ENCODE results near the gene ABCA12.

Gene ABCA12

DNA sequence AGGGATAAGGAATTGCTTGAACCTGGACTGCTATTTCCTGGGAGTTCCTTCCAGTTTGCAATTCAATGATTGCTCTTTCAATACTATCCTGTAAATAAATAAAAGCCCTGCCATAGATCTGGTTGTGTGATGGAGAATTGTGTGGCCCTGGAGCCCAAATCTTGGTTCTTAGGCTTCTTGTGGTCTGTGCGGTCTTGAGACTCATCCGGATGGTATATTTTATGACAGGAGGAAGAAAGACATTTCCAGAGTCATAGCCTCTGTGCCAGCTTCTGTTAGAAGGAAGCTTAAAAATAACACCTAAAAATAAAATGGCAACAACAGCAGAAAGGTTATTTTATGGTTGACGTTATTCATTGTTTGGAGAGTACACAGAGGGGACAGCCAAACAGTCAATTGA is 137.7 kb downstream of the ABCA12 start:
- Mint-ChIP-seq H3K27me3 (no peaks in the 10 kb centered on the region), H3K4me3 (no peak overlapping the region), H3K27ac (no peak overlapping the region), H3K4me1 (no peaks in the 10 kb centered on the region), H3K36me3 (ENCODE audit: low read depth) (no peaks in the 10 kb centered on the region), H3K9me3 (no peaks in the 10 kb centered on the region)
- ATAC-seq (no peak), DNase-seq (no peak)

DNA sequence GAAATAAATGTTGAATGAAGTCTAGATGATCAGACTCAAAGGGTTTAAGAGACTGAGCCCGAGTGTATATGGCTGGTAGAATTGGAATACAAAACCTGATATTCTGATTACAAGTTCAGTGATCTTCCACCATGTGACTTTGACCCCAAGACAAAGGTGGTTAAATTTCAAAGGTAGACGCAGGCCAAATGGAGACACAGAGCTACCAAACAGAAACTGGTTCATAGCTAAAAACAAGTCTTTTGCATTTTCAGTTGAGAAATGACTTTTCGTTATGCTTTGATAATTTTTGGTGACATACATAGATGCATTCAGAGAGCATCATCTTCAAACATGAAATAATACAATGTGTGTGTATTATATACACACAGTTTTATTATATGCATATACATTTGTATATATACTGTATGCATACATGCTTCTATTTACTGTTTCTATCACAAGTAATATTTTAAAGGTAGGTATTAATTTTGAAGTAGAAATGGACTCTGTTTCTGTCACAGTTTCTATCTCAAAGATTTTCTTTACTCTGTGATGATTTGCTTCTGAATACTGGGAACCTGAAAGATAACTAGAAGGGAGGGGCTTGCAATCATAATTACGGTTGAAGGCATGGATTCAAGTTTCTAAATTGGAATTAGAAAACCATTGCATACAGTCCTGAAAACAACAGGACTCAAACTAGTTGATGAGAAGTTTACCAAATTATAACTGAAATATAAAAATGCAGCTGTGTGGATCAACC is 142.3 kb downstream of the ABCA12 start:
- Mint-ChIP-seq H3K27ac (no peak overlapping the region), H3K36me3 (ENCODE audit: low read depth) (no peaks in the 10 kb centered on the region), H3K4me1 (no peaks in the 10 kb centered on the region), H3K9me3 (no peaks in the 10 kb centered on the region), H3K27me3 (peaks cover 6% of the 10 kb centered on the region), H3K4me3 (no peak overlapping the region)
- DNase-seq (no peak), ATAC-seq (no peak)

DNA sequence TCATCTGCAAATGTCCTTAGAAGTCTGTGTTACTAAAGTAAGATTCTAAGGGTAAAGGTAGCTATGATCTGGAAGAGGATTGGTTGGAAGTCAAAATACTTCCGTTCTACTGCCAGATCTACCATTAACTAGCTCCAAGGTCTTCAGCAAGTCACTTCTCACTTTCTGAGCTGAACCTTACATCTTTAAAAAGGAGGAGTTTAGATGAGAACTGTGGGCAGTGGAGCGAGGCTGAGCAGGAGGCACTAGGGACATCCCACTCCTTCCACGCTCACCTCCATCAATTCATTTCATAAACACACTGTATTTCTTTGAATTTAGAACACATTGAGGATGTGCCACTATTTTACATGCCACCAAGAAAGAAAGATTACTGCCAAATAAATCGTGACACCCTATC is 143.0 kb downstream of the ABCA12 start:
- Mint-ChIP-seq H3K36me3 (ENCODE audit: low read depth) (no peaks in the 10 kb centered on the region), H3K27ac (no peak overlapping the region), H3K4me1 (no peaks in the 10 kb centered on the region), H3K27me3 (peaks cover 6% of the 10 kb centered on the region), H3K9me3 (no peaks in the 10 kb centered on the region), H3K4me3 (no peak overlapping the region)
- ATAC-seq (no peak), DNase-seq (no peak)

DNA sequence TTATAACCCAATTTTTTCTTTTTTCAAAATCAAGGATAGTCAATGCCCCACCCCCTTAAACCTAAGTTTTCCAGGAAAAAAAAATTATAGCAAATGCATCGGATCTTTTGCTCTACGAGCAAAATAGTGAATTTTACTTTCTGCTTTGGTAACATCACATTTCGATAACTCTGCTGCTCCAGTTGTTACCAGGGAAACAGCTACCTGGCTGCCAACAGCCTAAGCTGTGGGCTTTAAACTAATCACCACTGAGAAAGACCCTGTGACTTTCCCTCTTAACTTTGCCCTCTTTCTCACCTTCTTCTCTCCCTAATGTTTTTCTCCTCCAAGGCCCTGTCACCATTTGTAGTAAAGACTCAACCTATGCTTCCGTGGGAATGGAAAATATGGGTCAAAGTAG is 145.5 kb downstream of the ABCA12 start:
- peak overlapping the region; percentile 6 for H3K27ac Mint-ChIP-seq
- peaks cover 6% of the 10 kb centered on the region for H3K27me3 Mint-ChIP-seq
- no peak overlapping the region for H3K4me3 Mint-ChIP-seq
- ATAC-seq = no peak
- H3K9me3 Mint-ChIP-seq = no peaks in the 10 kb centered on the region
- DNase-seq = no peak
- no peaks in the 10 kb centered on the region for H3K4me1 Mint-ChIP-seq
- no peaks in the 10 kb centered on the region for H3K36me3 Mint-ChIP-seq (ENCODE audit: low read depth)

DNA sequence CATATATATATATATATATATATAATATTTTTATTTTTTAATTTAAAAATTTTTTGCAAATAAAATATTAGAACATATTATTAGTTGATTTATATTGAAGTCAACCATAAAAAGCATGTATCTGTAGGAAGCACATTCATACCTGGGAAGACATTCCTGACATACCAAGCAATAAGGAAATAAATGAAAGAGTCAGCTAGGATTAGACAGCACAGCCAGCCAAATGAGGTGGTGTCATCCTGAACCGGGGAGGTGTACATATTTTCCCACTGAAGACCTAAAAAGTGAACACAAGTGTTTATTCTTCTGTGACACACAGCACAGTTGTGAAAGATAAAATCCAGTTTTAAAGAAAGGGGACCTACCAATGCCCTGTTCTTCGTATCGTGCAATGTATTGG is 149.2 kb downstream of the ABCA12 start:
- ATAC-seq = no peak
- Mint-ChIP-seq H3K4me3 (no peak overlapping the region), H3K9me3 (no peaks in the 10 kb centered on the region), H3K27me3 (peaks cover 6% of the 10 kb centered on the region), H3K27ac (no peak overlapping the region), H3K36me3 (ENCODE audit: low read depth) (no peaks in the 10 kb centered on the region), H3K4me1 (no peaks in the 10 kb centered on the region)
- no peak for DNase-seq

DNA sequence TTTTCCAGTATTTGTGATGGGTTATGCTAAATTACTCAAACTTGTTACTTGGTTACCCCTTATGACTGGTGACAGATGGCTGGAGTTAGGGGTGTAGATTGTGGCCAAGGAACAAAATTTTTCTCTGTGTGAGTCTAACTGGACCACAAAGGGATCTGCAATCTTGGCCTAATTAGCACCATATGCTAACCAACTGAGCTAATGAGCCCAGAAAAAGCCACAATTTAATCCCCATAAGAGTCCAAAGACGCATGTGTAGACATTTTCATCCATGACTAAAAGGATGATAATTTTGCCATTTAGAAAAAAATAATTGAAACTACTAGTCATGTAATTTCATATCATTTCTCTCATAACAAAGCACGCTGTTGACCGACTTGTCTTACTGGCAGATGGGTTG is 151.2 kb downstream of the ABCA12 start:
- Mint-ChIP-seq H3K4me3 (no peak overlapping the region), H3K9me3 (no peaks in the 10 kb centered on the region), H3K4me1 (no peaks in the 10 kb centered on the region), H3K36me3 (ENCODE audit: low read depth) (no peaks in the 10 kb centered on the region), H3K27ac (no peak overlapping the region), H3K27me3 (peaks cover 4% of the 10 kb centered on the region)
- DNase-seq (no peak), ATAC-seq (no peak)

DNA sequence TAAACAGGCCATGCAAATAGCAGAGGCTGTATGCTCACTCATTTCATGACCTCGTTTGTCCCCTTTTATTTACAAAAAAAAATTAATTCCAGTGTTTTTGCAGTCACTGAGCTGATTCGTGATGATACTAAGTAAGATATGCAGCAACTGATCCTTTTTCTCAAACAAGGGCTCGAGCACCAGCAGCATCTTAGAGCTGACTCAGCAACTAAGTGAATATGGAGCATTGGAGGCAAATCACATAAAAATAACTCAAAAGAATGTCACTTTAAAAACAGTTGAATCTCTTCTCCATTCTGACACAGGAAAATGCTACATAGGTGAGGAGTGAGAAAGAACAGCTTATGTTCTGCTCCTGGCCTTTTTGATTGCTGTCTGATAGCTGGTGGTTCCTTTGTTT is 152.8 kb downstream of the ABCA12 start:
- H3K27ac Mint-ChIP-seq = no peak overlapping the region
- no peaks in the 10 kb centered on the region for H3K9me3 Mint-ChIP-seq
- no peak overlapping the region for H3K4me3 Mint-ChIP-seq
- ATAC-seq (no peak), DNase-seq (no peak)
- no peaks in the 10 kb centered on the region for H3K36me3 Mint-ChIP-seq (ENCODE audit: low read depth)
- H3K27me3 Mint-ChIP-seq = no peaks in the 10 kb centered on the region
- no peaks in the 10 kb centered on the region for H3K4me1 Mint-ChIP-seq

DNA sequence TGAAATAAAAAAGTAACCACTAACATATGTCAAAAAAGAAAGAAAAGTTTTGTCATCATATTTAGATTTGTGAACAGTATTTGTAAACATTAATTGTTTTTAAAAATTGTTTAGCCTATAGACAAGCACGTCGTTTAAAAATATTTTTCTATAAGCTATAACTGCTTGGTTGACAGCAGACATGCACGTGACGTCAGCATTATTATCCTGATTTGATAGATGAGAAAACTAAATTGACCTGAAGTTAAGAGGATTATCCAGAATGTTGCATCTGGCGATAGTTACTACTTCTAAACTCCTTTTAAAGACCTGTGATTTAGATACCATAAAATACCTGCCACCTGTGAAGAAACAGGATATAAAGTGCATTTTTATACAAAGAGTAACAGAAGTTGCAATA is 172.0 kb downstream of the ABCA12 start:
- H3K27ac Mint-ChIP-seq = no peak overlapping the region
- H3K9me3 Mint-ChIP-seq = peaks cover 11% of the 10 kb centered on the region
- peaks cover 11% of the 10 kb centered on the region for H3K27me3 Mint-ChIP-seq
- H3K4me1 Mint-ChIP-seq = no peaks in the 10 kb centered on the region
- no peak overlapping the region for H3K4me3 Mint-ChIP-seq
- no peak for DNase-seq
- no peak for ATAC-seq
- no peaks in the 10 kb centered on the region for H3K36me3 Mint-ChIP-seq (ENCODE audit: low read depth)

DNA sequence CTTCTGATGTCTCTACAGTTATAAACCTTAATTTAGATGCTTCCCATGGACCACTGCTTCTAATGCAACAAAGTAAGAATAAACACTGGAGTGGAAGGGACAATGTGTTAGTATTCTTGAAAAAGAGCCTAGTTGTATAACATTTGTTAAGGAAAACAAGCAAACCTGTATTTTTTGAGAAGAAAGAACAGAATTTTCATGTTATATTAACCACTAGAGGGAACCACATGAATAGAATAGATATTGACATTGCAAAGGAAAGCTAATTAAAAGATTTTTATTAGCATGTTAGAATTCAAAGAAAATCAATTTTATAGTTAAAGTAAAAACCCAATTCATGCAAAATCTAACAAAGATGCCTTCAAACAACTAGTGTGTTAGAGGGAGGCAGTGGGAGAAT is 177.7 kb downstream of the ABCA12 start:
- Mint-ChIP-seq H3K4me3 (no peak overlapping the region), H3K27me3 (peaks cover 14% of the 10 kb centered on the region), H3K36me3 (ENCODE audit: low read depth) (no peaks in the 10 kb centered on the region), H3K27ac (no peak overlapping the region), H3K4me1 (no peaks in the 10 kb centered on the region), H3K9me3 (peaks cover 11% of the 10 kb centered on the region)
- no peak for ATAC-seq
- no peak for DNase-seq

DNA sequence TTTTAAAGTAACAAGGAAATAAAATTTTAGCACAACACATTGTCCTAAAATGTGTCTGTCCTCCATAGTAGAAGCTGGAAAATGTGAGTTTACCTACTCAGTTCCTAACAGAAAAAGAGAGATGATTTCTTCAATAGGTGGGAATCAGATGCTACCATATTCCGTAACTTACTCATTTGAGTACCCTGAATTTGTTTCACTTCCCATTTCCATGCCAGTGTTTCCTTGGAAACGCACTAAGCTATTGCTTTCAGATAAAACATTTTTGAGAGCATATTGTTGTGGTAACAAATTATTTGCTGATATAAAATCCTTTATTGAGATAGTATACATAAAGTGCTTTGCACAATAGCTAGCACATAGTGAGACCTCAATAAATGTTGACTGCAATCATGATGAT is 191.5 kb downstream of the ABCA12 start:
- no peak for DNase-seq
- H3K27ac Mint-ChIP-seq = no peak overlapping the region
- H3K4me1 Mint-ChIP-seq = no peaks in the 10 kb centered on the region
- no peak overlapping the region for H3K4me3 Mint-ChIP-seq
- H3K9me3 Mint-ChIP-seq = no peaks in the 10 kb centered on the region
- peaks cover 1% of the 10 kb centered on the region for H3K27me3 Mint-ChIP-seq
- no peak for ATAC-seq
- no peaks in the 10 kb centered on the region for H3K36me3 Mint-ChIP-seq (ENCODE audit: low read depth)

DNA sequence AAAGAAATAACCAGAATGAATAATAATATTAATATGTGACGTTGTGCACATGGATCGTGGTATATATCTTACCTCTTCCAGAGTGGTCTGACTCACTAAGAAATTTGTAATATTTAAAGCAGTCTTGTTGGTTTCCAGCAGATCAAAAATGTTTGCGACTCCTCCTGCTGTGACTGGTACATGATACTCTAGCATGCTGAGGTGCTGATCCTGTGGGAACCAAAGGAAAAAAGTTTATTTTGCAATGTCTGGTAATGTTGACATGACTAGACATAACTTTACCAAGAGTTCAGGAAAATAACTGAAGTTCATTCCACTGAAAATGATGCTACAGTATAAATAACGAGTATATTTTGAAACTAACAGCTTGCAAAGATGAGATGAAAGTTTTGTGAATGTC is 204.4 kb downstream of the ABCA12 start:
- ATAC-seq = no peak
- H3K4me3 Mint-ChIP-seq = no peak overlapping the region

DNA sequence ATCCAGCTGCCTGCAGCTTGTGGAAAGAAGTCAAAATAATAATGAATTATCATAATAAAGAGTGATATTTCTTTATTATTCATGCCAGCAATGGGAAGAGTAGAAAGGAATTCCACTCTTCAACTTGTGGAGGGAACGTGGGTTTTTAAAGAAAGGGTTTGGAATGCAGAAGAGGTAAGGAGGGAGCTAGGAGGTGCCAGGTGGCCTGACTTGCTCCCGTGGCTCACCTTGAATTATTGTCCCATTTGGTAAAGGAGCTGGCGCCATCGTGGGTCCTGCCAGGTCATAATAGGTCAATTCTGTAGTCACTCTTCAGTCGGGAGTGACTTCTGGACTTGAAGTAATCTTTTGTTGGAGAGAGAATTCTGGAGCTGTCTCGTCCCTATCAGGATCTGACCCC is 233.8 kb downstream of the ABCA12 start:
- H3K4me3 Mint-ChIP-seq = no peak overlapping the region
- H3K36me3 Mint-ChIP-seq (ENCODE audit: low read depth) = no peaks in the 10 kb centered on the region
- ATAC-seq = no peak
- peaks cover 2% of the 10 kb centered on the region for H3K27me3 Mint-ChIP-seq
- H3K4me1 Mint-ChIP-seq = no peaks in the 10 kb centered on the region
- no peak overlapping the region for H3K27ac Mint-ChIP-seq
- peaks cover 4% of the 10 kb centered on the region for H3K9me3 Mint-ChIP-seq
- DNase-seq = no peak

More for the DNA sequence above, 204.4 kb downstream of the ABCA12 start:
- Mint-ChIP-seq H3K27ac (no peak overlapping the region), H3K27me3 (no peaks in the 10 kb centered on the region), H3K9me3 (no peaks in the 10 kb centered on the region), H3K4me1 (no peaks in the 10 kb centered on the region), H3K36me3 (ENCODE audit: low read depth) (no peaks in the 10 kb centered on the region)
- no peak for DNase-seq

DNA sequence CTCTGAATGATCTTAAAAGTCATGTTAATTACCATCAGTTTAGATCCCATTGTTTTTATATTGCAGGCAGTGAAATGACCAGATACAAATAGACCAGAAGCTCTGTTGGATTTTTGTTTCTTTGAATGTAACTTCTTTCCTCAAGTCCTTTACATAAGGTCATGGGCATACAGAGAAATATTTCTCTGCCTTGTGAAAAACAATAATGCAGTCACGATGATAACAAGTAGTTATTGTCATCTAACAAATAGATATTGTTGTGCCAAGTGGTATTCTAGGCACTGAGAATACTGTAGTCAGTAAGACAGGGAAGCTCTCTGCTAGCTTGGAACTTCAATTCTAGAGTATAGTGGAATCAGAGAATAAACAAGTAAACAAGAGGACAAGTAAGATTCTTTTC is 234.2 kb downstream of the ABCA12 start:
- Mint-ChIP-seq H3K36me3 (ENCODE audit: low read depth) (no peaks in the 10 kb centered on the region), H3K4me1 (no peaks in the 10 kb centered on the region), H3K9me3 (peaks cover 4% of the 10 kb centered on the region), H3K27ac (no peak overlapping the region), H3K4me3 (no peak overlapping the region), H3K27me3 (peaks cover 2% of the 10 kb centered on the region)
- DNase-seq (no peak), ATAC-seq (no peak)

DNA sequence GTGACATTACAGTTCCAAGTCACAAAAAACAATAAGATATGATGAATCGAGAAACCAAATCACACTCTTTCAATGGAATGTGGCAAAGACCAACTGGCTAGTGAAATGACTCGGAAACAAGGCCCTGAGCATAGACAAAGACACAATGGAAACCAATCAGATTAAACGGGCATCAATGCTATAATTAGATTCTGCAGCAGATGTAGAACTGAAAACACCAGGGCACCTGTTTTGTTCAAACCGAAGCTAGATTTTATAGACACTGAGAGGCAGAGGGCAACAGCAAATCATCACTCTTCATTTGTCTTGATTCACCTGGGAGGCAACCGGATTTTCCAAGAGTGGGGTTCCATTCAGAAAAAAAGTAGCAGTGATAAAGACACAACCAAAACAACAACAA is 236.1 kb downstream of the ABCA12 start:
- H3K27me3 Mint-ChIP-seq = peaks cover 5% of the 10 kb centered on the region
- no peak overlapping the region for H3K27ac Mint-ChIP-seq
- ATAC-seq = no peak
- H3K36me3 Mint-ChIP-seq (ENCODE audit: low read depth) = no peaks in the 10 kb centered on the region
- H3K4me1 Mint-ChIP-seq = no peaks in the 10 kb centered on the region
- H3K9me3 Mint-ChIP-seq = peaks cover 4% of the 10 kb centered on the region
- no peak overlapping the region for H3K4me3 Mint-ChIP-seq
- no peak for DNase-seq

DNA sequence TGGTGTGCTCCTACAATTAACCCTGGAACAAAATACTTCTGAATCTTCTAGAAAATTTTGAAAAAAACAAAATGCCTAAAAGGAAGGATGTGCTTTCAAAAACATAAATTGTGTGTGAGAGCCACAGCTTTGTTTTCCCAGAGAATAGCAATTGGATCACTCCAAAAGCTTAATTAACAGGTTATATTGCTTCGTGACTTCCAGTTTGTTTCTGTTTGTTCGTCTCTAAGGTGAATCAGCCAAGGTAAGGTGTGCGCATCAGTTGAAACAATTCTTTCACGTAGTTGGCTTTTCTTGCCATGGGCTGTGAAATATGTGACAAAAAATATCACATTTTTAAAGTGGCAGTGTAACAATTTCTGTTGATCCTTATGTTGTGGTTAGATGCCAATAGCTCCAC is 238.7 kb downstream of the ABCA12 start:
- no peak overlapping the region for H3K4me3 Mint-ChIP-seq
- no peaks in the 10 kb centered on the region for H3K4me1 Mint-ChIP-seq
- H3K27me3 Mint-ChIP-seq = peaks cover 6% of the 10 kb centered on the region
- H3K36me3 Mint-ChIP-seq (ENCODE audit: low read depth) = no peaks in the 10 kb centered on the region
- peaks cover under 1% of the 10 kb centered on the region for H3K9me3 Mint-ChIP-seq
- ATAC-seq = no peak
- DNase-seq = no peak
- no peak overlapping the region for H3K27ac Mint-ChIP-seq

DNA sequence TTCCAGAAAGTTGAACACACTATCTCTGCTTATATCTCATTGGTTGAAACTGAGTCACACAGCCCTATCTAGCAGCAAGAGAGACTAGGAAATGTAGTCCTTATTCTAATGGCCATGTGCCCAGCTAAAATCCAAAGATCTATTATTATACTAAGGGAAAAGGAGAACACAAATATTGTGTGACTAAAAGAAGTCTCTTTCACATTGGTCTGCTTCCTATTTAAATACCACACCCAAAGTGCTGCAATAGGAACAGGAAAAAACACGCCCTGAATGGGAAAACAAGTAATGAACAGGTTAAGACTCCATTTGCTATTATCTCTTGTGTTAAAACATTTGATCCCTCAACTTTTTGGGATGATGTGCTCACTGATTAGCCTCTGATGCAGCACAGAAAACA is 242.2 kb downstream of the ABCA12 start:
- peaks cover 6% of the 10 kb centered on the region for H3K27me3 Mint-ChIP-seq
- no peaks in the 10 kb centered on the region for H3K36me3 Mint-ChIP-seq (ENCODE audit: low read depth)
- DNase-seq = no peak
- no peaks in the 10 kb centered on the region for H3K9me3 Mint-ChIP-seq
- H3K4me1 Mint-ChIP-seq = no peaks in the 10 kb centered on the region
- no peak for ATAC-seq
- H3K27ac Mint-ChIP-seq = no peak overlapping the region
- no peak overlapping the region for H3K4me3 Mint-ChIP-seq

Measured in activated naive CD8-positive, alpha-beta T cell treated with anti-CD3 and anti-CD28 coated beads, Interleukin-2, amount 50 U/mL, for 24 hours (primary cell).